ENCODE measurements around the gene CCSER1. TPM values are rescaled to one million over a fixed set of nuclear protein-coding genes. Genes with fewer than 3 reads are reported as not detected.

Gene CCSER1
- total and polyA plus RNA-seq, 2 of the 8 experiments (the other 6 are each of a cell fraction or from before 2014, with no cell fraction given): 0.26 to 0.84 TPM

DNA sequence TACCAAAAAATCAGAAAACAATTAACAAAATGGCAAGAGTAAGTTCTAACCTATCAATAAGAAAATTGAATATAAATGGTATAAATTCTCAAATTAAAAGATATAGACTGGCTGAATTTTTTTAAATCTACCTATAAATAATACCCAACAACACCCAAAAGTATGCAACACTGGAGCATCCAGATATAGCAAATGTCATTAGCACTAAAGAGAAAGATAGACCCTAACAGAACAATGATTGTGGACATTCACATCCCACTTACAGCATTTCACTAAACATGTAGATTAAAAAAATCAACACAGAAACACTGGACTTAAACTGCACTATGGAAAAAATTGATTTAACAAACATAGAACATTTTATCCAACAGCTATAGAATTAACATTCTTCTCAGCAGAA, 1503.6 kb downstream of the CCSER1 start (continued):
- TF ChIP-seq, protein P1, sequence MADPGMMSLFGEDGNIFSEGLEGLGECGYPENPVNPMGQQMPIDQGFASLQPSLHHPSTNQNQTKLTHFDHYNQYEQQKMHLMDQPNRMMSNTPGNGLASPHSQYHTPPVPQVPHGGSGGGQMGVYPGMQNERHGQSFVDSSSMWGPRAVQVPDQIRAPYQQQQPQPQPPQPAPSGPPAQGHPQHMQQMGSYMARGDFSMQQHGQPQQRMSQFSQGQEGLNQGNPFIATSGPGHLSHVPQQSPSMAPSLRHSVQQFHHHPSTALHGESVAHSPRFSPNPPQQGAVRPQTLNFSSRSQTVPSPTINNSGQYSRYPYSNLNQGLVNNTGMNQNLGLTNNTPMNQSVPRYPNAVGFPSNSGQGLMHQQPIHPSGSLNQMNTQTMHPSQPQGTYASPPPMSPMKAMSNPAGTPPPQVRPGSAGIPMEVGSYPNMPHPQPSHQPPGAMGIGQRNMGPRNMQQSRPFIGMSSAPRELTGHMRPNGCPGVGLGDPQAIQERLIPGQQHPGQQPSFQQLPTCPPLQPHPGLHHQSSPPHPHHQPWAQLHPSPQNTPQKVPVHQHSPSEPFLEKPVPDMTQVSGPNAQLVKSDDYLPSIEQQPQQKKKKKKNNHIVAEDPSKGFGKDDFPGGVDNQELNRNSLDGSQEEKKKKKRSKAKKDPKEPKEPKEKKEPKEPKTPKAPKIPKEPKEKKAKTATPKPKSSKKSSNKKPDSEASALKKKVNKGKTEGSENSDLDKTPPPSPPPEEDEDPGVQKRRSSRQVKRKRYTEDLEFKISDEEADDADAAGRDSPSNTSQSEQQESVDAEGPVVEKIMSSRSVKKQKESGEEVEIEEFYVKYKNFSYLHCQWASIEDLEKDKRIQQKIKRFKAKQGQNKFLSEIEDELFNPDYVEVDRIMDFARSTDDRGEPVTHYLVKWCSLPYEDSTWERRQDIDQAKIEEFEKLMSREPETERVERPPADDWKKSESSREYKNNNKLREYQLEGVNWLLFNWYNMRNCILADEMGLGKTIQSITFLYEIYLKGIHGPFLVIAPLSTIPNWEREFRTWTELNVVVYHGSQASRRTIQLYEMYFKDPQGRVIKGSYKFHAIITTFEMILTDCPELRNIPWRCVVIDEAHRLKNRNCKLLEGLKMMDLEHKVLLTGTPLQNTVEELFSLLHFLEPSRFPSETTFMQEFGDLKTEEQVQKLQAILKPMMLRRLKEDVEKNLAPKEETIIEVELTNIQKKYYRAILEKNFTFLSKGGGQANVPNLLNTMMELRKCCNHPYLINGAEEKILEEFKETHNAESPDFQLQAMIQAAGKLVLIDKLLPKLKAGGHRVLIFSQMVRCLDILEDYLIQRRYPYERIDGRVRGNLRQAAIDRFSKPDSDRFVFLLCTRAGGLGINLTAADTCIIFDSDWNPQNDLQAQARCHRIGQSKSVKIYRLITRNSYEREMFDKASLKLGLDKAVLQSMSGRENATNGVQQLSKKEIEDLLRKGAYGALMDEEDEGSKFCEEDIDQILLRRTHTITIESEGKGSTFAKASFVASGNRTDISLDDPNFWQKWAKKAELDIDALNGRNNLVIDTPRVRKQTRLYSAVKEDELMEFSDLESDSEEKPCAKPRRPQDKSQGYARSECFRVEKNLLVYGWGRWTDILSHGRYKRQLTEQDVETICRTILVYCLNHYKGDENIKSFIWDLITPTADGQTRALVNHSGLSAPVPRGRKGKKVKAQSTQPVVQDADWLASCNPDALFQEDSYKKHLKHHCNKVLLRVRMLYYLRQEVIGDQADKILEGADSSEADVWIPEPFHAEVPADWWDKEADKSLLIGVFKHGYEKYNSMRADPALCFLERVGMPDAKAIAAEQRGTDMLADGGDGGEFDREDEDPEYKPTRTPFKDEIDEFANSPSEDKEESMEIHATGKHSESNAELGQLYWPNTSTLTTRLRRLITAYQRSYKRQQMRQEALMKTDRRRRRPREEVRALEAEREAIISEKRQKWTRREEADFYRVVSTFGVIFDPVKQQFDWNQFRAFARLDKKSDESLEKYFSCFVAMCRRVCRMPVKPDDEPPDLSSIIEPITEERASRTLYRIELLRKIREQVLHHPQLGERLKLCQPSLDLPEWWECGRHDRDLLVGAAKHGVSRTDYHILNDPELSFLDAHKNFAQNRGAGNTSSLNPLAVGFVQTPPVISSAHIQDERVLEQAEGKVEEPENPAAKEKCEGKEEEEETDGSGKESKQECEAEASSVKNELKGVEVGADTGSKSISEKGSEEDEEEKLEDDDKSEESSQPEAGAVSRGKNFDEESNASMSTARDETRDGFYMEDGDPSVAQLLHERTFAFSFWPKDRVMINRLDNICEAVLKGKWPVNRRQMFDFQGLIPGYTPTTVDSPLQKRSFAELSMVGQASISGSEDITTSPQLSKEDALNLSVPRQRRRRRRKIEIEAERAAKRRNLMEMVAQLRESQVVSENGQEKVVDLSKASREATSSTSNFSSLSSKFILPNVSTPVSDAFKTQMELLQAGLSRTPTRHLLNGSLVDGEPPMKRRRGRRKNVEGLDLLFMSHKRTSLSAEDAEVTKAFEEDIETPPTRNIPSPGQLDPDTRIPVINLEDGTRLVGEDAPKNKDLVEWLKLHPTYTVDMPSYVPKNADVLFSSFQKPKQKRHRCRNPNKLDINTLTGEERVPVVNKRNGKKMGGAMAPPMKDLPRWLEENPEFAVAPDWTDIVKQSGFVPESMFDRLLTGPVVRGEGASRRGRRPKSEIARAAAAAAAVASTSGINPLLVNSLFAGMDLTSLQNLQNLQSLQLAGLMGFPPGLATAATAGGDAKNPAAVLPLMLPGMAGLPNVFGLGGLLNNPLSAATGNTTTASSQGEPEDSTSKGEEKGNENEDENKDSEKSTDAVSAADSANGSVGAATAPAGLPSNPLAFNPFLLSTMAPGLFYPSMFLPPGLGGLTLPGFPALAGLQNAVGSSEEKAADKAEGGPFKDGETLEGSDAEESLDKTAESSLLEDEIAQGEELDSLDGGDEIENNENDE (IDR thresholded peaks at IDR 0.05; ENCODE audit: insufficient replicate concordance, low read length): no peak
- TF ChIP-seq, protein P2, sequence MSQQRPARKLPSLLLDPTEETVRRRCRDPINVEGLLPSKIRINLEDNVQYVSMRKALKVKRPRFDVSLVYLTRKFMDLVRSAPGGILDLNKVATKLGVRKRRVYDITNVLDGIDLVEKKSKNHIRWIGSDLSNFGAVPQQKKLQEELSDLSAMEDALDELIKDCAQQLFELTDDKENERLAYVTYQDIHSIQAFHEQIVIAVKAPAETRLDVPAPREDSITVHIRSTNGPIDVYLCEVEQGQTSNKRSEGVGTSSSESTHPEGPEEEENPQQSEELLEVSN (IDR thresholded peaks at IDR 0.05): no peak
- TF ChIP-seq RXRA (IDR thresholded peaks at IDR 0.05; ENCODE audit: insufficient read depth, low read depth, low read length): no peak
- no peak for TF ChIP-seq YY1 (IDR thresholded peaks at IDR 0.05; ENCODE audit: low read depth, low read length)
- no peak for TF ChIP-seq CHD1 (IDR thresholded peaks at IDR 0.05; ENCODE audit: low read depth, low read length)
- no peak for TF ChIP-seq SAP30 (IDR thresholded peaks at IDR 0.05; ENCODE audit: insufficient read depth, insufficient replicate concordance, low read length)
- no peak for TF ChIP-seq KDM1A (IDR thresholded peaks at IDR 0.05; ENCODE audit: borderline replicate concordance, low read length)
- TF ChIP-seq CBX8 (IDR thresholded peaks at IDR 0.05; ENCODE audit: borderline replicate concordance, low read depth, low read length): no peak
- no peak for TF ChIP-seq EP300 (IDR thresholded peaks at IDR 0.05; ENCODE audit: borderline replicate concordance in 1 of 2, low read depth in 2 of 2, low read length in 2 of 2)
- TF ChIP-seq KDM4A (IDR thresholded peaks at IDR 0.05; ENCODE audit: low read depth, low read length, severe bottlenecking): no peak
